HG03064 (cell line): ENCODE measurements around the gene UMODL1.

Experiments
- ATAC-seq: cut with Tn5 transposase; IDR thresholded peaks from one replicate; pipeline ENCODE4 v1.9.1; 2021; ENCODE audit warnings: low read depth; ENCODE audit not compliant: unreplicated experiment

UMODL1 gene

DNA sequence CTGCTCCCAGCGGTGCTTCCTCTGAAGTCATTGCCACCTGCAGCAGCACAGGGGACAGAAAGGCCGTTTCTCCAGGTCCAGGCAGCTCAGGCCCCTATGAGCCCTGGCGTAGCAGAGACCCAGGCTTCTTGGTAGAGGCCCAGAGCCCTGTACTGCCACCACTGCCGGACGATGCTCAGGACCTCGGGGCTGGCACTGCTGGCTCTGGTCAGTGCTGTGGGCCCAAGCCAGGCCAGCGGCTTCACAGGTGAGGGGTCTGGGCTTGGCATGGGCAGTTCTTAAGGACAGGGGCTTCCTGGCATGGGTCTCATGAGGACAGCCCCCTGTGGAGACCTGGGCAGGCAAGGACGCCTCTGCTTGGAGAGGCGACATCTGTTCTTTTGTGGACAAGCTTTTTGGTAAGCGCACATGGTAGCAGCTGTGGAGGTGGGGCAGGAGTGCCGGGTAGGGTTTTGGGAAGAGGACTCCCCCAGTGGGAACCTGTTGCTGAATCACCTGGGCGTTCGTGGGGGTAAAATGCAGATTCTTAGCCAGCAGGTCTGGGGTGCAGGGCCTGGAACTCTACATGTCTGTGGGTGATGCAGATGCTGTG lies at the start of gene UMODL1:
Gene UMODL1, plus strand, starts transcription at position 172 of the 592 bp plus-strand sequence. Its CDS starts 0 bp downstream, at position 172.
- ATAC-seq, result no peak

DNA sequence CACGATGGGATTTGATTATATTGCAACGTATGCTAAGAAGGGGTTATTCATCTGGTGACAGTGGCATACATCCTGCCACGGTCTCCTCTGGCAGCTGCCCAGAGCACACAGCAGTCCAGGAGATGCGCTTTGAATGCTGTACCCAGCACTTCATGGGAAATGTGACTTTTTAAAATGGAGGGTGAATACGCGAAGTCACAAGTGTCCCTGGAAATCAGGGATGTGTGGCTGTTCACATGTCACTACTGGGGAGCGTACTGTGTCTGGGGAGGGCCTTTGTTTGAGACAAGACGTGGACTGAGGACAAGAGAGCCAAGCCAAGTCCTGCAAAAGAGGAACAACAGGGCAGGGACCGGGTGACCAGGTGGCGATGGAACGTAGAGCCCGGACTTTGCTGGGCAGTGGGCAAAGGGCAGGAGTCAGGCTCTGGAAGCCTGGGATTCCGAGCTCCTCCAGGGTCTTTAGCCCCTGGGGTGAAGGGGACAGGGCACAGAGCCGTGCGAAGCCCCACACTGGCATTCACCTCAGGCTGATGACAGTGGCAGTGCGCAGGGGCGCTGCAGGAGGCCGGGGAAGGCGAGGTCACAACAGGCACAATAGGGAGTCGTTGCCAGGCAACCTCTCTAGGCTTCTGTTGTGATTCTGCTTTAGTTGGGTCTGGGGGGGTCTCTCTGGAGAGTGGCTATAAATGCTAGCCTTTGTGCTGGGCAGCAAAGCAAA lies 49.6 kb upstream of the UMODL1 start:
- no peak for ATAC-seq

- no peak for ATAC-seq
Observed at GRCh38 chr21:42022091-42022430, 49.1 kb upstream of the UMODL1 start.

DNA sequence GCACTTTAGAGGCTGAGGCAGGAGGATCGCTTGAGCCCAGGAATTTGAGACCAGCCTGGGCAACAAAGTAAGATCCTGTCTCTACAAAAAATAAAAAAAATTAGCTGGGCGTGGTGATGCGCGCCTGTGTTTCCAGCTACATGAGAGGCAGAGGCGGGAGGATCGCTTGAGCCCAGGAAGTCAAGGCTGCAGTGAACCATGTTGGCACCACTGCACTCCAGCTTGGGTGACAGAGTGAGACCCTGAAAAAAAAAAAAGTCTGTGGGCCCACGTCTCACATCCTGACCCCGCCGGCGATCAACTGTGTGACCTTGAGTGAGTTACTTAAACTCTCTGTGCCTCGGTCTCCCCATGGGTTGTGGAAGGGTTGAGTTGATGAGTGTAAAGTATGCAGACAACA lies 48.2 kb upstream of the UMODL1 start:
- no peak for ATAC-seq

DNA sequence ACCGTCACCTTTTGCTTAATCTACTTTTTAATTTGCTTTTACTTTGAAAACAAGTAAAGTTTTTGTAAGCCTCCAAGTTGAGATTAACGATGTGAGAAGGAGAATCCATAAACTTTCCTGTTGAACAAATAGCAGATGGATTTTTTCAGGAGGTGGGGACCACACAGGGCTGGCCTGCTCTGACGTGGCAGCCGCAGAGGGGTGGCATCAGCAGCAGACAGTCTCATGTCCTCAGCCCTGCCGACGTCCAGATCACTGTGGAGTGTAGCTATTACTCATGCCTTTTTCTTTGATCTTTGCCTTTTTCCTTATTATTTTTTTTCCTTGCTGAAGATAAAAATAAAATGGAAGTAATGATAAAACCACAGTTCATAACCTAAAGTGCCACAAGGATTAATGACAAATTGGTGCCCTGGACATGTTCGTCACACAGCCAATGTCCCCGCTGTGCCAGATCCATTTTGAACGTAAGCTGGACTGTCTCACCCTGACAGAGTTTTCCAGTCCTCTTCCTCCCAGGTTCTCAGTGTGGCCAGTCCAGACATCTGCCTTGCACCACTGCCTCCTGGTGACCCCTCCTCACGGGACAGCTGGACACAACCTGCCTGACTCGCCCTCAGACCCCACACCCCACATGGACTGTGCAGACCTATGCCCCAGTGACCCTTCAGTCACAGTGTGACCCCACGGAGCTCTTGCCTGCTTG lies 45.6 kb upstream of the UMODL1 start:
- no peak for ATAC-seq

DNA sequence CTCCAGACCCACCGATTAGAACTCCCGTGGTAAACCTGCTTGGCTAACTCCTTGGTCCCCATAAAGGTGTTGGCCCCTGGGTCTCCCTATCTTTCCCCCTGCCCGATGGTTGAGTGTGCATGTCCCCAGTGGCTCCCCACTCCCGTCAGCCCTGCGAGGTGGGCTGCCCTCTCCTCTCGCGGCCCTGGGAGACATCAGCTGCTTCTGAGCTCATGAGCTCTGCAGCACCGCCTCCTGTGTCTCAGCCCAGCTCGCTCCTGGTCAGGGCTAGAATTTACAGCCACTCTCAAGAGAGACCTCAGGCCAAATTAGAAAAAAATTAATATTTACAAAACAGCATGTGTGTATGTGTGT lies 45.1 kb upstream of the UMODL1 start:
- no peak for ATAC-seq

DNA sequence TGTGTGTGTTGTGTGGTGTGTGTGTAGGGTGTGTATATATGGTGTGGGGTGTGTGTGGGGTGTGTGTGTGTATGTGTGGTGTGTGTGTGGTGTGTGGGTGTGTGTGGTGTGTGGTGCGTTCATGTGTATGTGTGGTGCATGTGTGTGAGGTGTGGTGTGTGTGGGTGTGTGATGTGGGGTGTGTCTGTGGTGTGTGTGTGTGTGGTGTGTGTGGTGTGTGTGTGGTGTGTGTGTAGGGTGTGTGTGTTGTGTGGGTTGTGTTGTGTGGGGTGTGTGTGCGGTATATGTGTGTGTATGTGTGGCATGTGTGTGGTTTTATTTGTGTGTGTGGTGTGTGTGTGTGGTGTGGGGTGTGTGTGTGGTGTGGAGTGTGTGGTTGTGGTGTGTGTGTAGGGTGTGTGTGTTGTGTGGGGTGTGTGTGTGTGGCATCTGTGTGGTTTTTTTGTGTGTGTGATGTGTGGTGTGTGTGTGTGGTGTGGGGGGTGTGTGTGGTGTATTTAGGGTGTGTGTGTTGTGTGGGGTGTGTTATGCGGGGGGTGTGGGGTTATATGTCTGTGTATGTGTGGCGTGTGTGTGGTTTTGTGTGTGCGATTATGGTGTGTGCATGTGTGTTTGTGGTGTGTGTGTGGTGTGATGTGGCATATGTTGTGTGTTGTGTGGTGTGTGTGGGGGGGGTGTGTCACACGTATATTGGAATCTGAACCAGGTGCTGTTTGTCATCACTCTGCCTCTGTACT lies 43.9 kb upstream of the UMODL1 start:
- no peak for ATAC-seq

GRCh38 chr21:42027822-42028765 lies 43.0 kb upstream of the UMODL1 start:
- no peak for ATAC-seq

DNA sequence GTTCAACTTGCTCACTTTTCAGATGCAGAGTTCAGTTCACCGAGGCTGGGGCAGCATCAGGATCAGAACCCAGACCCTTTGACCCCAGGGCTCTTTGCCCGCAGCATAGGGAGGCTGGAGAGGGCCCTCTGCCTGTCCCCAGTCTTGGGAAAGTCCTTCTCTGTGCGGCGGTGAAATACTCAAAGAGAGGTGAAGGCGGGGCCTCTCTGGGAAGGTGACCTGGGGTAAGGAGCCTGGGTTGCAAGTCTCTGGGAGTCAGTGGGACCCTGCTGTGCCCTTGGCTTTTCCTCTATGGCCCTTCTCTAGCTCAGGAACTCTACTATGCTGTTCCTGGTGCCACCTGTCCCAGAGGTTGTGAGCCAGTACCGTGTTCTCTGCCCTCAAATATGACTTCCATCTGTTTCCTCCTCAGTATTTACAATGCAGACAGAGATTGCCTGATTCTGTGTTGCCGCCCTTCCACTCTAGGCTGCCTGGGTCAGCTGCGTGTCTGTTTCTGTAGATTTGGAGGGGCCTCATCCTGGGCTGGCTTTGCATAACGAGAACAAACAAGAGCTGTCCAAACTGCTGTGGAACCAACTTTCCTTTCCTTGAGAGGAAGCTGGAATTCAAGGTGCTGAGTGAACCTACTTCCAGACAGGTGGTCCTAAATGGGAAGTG lies 42.2 kb upstream of the UMODL1 start:
- ATAC-seq, result no peak

- ATAC-seq, result no peak
Observed at GRCh38 chr21:42030311-42030710, 40.8 kb upstream of the UMODL1 start.

- no peak for ATAC-seq
Observed at GRCh38 chr21:42031241-42031640, 39.9 kb upstream of the UMODL1 start.

GRCh38 chr21:42031816-42032215 lies 39.3 kb upstream of the UMODL1 start:
- ATAC-seq, result no peak

- no peak for ATAC-seq
Observed at GRCh38 chr21:42032266-42032665, 38.9 kb upstream of the UMODL1 start.

- ATAC-seq, result no peak
Observed at GRCh38 chr21:42032968-42033367, 38.1 kb upstream of the UMODL1 start.

- no peak for ATAC-seq
Observed at GRCh38 chr21:42036313-42036712, 34.8 kb upstream of the UMODL1 start.

GRCh38 chr21:42037516-42037915 lies 33.6 kb upstream of the UMODL1 start:
- no peak for ATAC-seq

GRCh38 chr21:42037943-42038342 lies 33.2 kb upstream of the UMODL1 start:
- ATAC-seq, result no peak

DNA sequence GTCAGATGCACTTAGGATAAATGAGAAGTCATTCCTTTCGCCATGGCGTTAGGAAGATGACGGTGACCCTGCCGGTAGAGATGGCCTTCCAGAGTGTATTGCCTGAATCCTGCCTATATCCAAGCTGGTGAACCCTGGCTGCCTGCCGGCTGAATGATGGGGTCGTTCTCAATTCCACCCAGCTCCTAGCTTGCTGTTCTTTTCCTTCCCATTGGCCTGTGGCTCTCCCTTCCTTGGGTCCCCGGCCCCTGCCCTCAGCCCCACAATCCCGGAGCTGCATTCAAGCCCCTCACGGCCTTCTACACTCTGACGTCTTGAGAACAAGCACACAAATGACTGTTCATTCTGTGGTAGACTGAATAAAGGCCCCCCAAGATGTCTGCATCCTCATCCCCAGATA lies 32.7 kb upstream of the UMODL1 start:
- no peak for ATAC-seq

GRCh38 chr21:42038826-42039425 lies 32.2 kb upstream of the UMODL1 start:
- no peak for ATAC-seq
